Natural killer cell (primary cell): ENCODE data around the gene VIPAS39. TPM values are rescaled to one million over a fixed set of nuclear protein-coding genes. Genes with fewer than 3 reads are reported as not detected.

Source experiments
- ATAC-seq, 3 donors: fragments of 150-1000 bp in 2 of 3; fragments of 200-7000 bp in 1 of 3; cut with Tn5 transposase; 1 replicate in 1 of 3; 2 replicates in 2 of 3; pipeline ENCODE4 v1.10.0; 2021; ENCODE audit warnings: mild to moderate bottlenecking in 2 of 3, moderate library complexity in 2 of 3
- DNase-seq, 2 donors: peaks; one replicate each; pipeline versions ENCODE4 v3.0.0 to v3.0.0-alpha.2; 2013 to 2021; ENCODE audit warnings: mixed read lengths in 1 of 2
- H3K27ac ChIP-seq: one replicate; pipeline ENCODE4 v1.5.1; 2013; ENCODE audit warnings: mild to moderate bottlenecking, low read length
- H3K27me3 ChIP-seq: one replicate; pipeline ENCODE4 v1.6.1; 2013; ENCODE audit warnings: low read length; ENCODE audit not compliant: control insufficient read depth, insufficient read depth
- H3K36me3 ChIP-seq: one replicate; pipeline ENCODE4 v1.6.1; 2013; ENCODE audit warnings: low read length; ENCODE audit not compliant: control insufficient read depth, insufficient read depth
- H3K4me1 ChIP-seq: one replicate; pipeline ENCODE4 v1.6.1; 2013; ENCODE audit warnings: low read length; ENCODE audit not compliant: control insufficient read depth, insufficient read depth
- H3K4me3 ChIP-seq: one replicate; pipeline ENCODE4 v1.5.1; 2013; ENCODE audit warnings: low read length
- H3K9me3 ChIP-seq: one replicate; pipeline ENCODE4 v1.6.1; 2013; ENCODE audit warnings: low read length; ENCODE audit not compliant: control insufficient read depth, insufficient read depth
- H3K27ac Mint-ChIP-seq, 2 donors: one replicate each; pipeline ENCODE4 v1.8.0; 2022; ENCODE audit warnings: mild to moderate bottlenecking in 2 of 2, mixed read lengths in 2 of 2, moderate library complexity in 1 of 2
- H3K27me3 Mint-ChIP-seq, 2 donors: one replicate each; pipeline ENCODE4 v1.8.0; 2022; ENCODE audit warnings: low read depth in 2 of 2, mixed read lengths in 2 of 2
- H3K36me3 Mint-ChIP-seq: one replicate; pipeline ENCODE4 v1.8.0; 2022; ENCODE audit warnings: mixed read lengths
- H3K4me1 Mint-ChIP-seq, 2 donors: one replicate each; pipeline ENCODE4 v1.8.0; 2022; ENCODE audit warnings: mixed read lengths in 2 of 2
- H3K4me3 Mint-ChIP-seq: one replicate; pipeline ENCODE4 v1.8.0; 2022; ENCODE audit warnings: mild to moderate bottlenecking, moderate library complexity, mixed read lengths
- H3K9me3 Mint-ChIP-seq, 2 donors: one replicate each; pipeline ENCODE4 v1.8.0; 2022; ENCODE audit warnings: mixed read lengths in 2 of 2
- CTCF ChIP-seq: fragments of 200-600 bp; IDR thresholded peaks from one replicate; pipeline ENCODE4 v1.8.0; 2022; ENCODE audit warnings: antibody characterized with exemption
- WGBS: methylation state at CpG from one replicate; pipeline ENCODE4 v1.1.7; 2013; ENCODE audit warnings: missing lambda C conversion rate; ENCODE audit not compliant: insufficient coverage; 5-methylcytosine and 5-hydroxymethylcytosine counted together
- intact Hi-C: fragments of 100-400 bp; cut with micrococcal nuclease; formaldehyde crosslinking; loops from one replicate; pipeline ENCODE4 v1.14.2; 2022
- total RNA-seq, 4 donors: library from RNA; stranded (reverse); fragments of 120-200 nt in 1 of 4; gene quantifications; one replicate each; pipeline versions ENCODE4 v1.2.3 to v1.2.4, GENCODE V29; 2013 to 2022

VIPAS39 gene
- total RNA-seq, result 10 to 100 TPM; 11.2 to 14.4 (median 13.0) TPM
- 22.8 TPM for total RNA-seq (2013)

DNA sequence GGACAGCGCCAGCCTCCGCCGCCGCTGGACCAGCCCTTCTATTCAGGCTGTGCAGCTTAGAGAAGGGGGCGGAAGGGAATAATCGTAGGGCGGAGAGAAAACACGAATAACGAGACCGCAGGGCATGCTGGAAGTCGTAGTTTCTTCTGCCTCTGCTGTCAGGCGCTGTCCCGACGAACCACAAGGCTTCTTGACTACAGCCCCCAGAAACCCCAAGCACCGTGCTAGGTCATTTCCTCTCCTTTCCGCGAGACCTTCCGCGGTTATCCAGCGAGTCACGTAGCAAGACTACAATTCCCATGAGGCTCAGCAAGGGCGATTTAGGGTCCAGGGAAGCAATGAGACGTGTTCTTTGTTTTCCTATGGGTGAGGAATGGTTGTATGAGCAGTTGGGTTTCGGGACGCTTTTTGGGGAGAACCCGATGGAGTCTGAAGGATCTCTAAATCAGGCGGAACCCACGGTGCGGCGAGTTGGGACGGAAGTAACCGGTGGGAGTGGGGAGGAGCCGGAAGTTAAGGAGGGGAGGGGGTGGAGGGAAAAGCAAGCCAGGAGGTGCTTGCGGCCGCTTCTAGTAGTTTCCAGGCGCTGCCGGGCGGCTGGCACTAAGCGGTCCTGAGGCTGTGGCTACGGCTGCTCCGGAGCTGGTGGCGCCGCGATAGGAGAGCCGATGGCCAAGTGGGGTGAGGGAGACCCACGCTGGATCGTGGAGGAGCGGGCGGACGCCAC lies at the start of gene VIPAS39, which contains the start of gene AHSA1:
VIPAS39 (minus strand) TSS at position 80 of the 727 bp plus-strand sequence. CDS start 3,499 bp downstream, outside the sequence.
AHSA1 (plus strand) TSS at position 572 of the 727 bp plus-strand sequence; CDS start at position 669, 97 bp downstream.
- WGBS, result under 1% methylated on average over 50 of the region's 50 CpGs
- ATAC-seq (peak; percentile 93 to 98 (median 93)), DNase-seq (peak; percentile 86 to 98)
- no peak for TF ChIP-seq CTCF
- Mint-ChIP-seq H3K36me3 (peaks cover 7% of the 10 kb centered on the region), H3K4me3 (peak within 1 kb of the TSS; percentile 100), H3K4me1 (peaks cover 44 to 50% of the 10 kb centered on the region in 2 donors), H3K9me3 (no peaks in the 10 kb centered on the region), H3K27ac (peak within 1 kb of the TSS; percentile 99 to 100), H3K27me3 (no peaks in the 10 kb centered on the region)
- Histone ChIP-seq H3K36me3 (peaks cover 27% of the 10 kb centered on the region), H3K4me3 (peak within 1 kb of the TSS; percentile 86), H3K27me3 (no peaks in the 10 kb centered on the region), H3K27ac (peak within 1 kb of the TSS; percentile 87), H3K4me1 (peaks cover 17% of the 10 kb centered on the region), H3K9me3 (no peaks in the 10 kb centered on the region)
- intact Hi-C loops, result loop anchor here (1.0 to 5.0 kb wide), 8 partner anchors 81 to 360 kb away; partner anchors contain the start of genes ALKBH1, CIPC, GSTZ1 and SAMD15

DNA sequence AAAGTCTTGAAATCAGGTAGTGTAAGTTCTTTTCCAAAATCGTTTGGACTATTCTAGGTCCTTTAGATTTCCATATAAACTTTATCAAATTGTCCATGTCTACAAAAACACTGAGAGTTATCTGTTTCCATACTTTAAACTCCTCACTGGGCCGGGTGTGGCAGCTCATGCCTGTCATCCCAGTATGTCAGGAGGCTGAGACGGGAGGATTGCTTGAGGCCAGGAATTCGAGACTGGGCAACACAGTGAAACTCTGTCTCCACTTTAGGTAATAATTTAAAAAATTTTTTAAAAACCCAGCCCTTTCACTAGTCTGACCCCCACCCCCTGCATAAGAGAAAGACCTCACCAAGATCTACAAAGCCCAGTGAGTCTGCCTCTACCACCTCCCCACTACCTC lies 47.6 kb upstream of the VIPAS39 start:
- H3K27ac ChIP-seq, result no peak overlapping the region
- no peak overlapping the region for H3K4me3 Mint-ChIP-seq
- H3K9me3 ChIP-seq, result no peaks in the 10 kb centered on the region
- no peak for TF ChIP-seq CTCF
- H3K27ac Mint-ChIP-seq, result no peak overlapping the region
- peaks cover 0 to 1% of the 10 kb centered on the region in 2 donors for H3K27me3 Mint-ChIP-seq
- peaks cover 28% of the 10 kb centered on the region for H3K36me3 ChIP-seq
- H3K36me3 Mint-ChIP-seq, result peaks cover 6% of the 10 kb centered on the region
- H3K4me1 ChIP-seq, result no peaks in the 10 kb centered on the region
- ATAC-seq (no peak), DNase-seq (no peak)
- H3K4me3 ChIP-seq, result no peak overlapping the region
- no peaks in the 10 kb centered on the region for H3K4me1 Mint-ChIP-seq
- WGBS, result 67% methylated on average over 3 of the region's 4 CpGs
- H3K27me3 ChIP-seq, result no peaks in the 10 kb centered on the region
- peaks cover 0 to 2% of the 10 kb centered on the region in 2 donors for H3K9me3 Mint-ChIP-seq
- intact Hi-C loops, result no loop called here

GRCh38 chr14:77503138-77503537 lies 45.7 kb upstream of the VIPAS39 start:
- H3K4me1 Mint-ChIP-seq, result peaks cover 0 to under 1% of the 10 kb centered on the region in 2 donors
- Histone ChIP-seq H3K27ac (no peak overlapping the region), H3K9me3 (no peaks in the 10 kb centered on the region), H3K4me3 (no peak overlapping the region), H3K27me3 (peaks cover 4% of the 10 kb centered on the region), H3K36me3 (peaks cover 10% of the 10 kb centered on the region), H3K4me1 (peaks cover 5% of the 10 kb centered on the region)
- H3K36me3 Mint-ChIP-seq, result no peaks in the 10 kb centered on the region
- 100% methylated on average over 3 of the region's 5 CpGs for WGBS
- H3K27ac Mint-ChIP-seq, result no peak overlapping the region
- DNase-seq (no peak), ATAC-seq (no peak)
- no peak for TF ChIP-seq CTCF
- H3K9me3 Mint-ChIP-seq, result peaks cover 0 to 2% of the 10 kb centered on the region in 2 donors
- no peak overlapping the region for H3K4me3 Mint-ChIP-seq
- intact Hi-C loops, result no loop called here
- peaks cover 0 to 6% of the 10 kb centered on the region in 2 donors for H3K27me3 Mint-ChIP-seq
